GM21619 (cell line): ENCODE measurements around the gene PSMB9.
"Not testable (repeated sequence)": the region's sequence is repeated elsewhere in the genome, so short reads cannot be mapped to it uniquely, and the experiment has no call there.

Experiments used
- ATAC-seq: cut with Tn5 transposase; IDR thresholded peaks from one replicate; pipeline ENCODE4 v1.9.1; 2021; ENCODE audit not compliant: unreplicated experiment

Gene PSMB9

GRCh38 chr6:32853541-32854375 lies at the start of gene PSMB9, which contains the start of gene TAP1:
PSMB9 (plus strand) TSS chr6:32854192; CDS start chr6:32854230, 38 bp downstream.
TAP1 (minus strand) TSS chr6:32853704; CDS start chr6:32853636, 68 bp downstream.
- ATAC-seq, result peak; percentile 69

- not testable (repeated sequence) for ATAC-seq
These were observed 48.6 kb upstream of the PSMB9 start for GRCh38 chr6:32805404-32805803.

DNA sequence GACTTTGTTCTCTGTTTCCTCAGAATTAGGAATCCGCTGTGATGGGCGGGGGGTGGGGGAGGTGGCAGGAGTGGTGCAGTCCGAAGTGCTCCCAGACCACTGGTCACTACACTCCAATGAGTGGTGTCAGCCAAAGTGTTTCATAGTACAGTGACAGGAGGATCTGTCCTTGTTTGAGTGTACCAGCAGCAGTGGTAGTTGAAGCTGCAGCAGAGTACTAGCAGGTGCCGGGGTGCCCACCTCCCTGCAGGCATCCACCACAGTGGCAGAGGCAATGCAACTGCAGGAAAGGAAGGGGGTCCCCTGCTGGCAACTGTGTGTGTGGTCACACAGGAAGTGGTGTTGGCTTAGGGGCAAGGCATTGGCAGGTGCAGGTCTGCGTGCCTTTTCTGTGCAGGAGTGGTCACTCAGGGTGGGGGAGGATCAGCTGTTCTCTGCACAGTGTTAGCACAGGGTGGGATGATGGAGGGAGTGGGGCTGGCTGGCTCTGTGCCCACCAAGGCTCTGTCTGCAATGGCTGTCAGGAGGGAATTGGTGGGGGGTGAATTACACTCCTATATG lies 46.9 kb upstream of the PSMB9 start:
- no peak for ATAC-seq

GRCh38 chr6:32809171-32809570 lies 44.8 kb upstream of the PSMB9 start:
- no peak for ATAC-seq

GRCh38 chr6:32814145-32814544 lies 39.8 kb upstream of the PSMB9 start:
- ATAC-seq, result no peak

DNA sequence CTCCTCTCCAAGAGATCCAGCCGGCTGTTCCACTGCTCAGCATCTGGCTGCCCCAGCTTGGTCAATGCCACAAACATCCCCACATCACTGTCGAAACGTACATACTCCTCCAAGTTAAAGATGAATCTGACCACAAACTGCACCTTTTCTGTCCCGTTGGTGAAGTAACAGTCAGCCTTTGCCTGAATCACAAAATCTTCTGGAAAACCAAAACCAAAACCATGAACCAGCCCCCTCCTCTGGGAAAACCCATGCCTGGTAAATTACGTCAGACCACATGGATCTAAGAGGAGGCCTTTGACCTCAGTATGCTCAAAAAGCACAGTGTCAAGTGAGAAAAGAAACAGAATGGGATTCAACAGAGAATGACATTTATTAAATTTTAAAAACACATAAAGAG lies 38.9 kb upstream of the PSMB9 start:
- ATAC-seq, result no peak

DNA sequence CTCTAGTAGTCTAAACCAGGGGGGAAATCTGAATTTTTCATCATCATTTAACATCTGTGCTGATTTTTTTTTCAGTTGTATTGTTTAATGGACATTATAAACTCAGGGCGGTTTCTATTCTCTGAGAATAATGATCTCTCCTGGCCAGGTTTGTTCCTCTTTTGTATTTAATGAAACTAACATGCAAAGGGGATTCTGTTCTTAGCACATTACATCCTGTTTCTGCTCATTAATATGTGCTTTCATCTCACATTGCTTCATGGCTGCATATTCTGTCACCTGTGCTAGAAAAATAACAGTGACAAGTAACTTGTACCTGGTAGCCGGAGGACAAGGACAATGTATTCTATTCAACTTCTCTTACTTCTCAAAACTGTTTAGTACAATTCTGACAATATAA lies 38.0 kb upstream of the PSMB9 start:
- peak; percentile 70 for ATAC-seq

- ATAC-seq, result no peak
These were observed 37.2 kb upstream of the PSMB9 start, which contains the start of gene HLA-DOB for GRCh38 chr6:32816746-32817204. HLA-DOB (minus strand) TSS chr6:32817002; CDS start chr6:32816951, 51 bp downstream.

DNA sequence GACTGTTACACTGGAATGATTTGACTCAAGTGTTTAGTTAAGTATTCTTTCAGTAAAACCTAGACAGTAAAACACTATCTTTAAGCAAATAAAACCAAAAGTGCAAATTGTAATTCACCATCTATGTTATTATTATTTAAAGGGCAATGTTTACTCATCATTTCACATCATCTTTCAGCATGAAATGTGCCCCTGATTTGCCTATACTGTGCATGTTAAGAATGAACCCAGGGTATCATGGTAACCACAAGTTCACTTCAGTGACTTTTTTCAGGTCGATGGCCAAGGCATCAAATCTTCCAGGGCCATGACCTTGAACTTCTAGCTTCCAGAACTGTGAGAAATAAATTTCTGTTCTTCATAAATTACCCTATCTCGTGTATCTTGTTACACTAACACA lies 35.1 kb upstream of the PSMB9 start:
- no peak for ATAC-seq

DNA sequence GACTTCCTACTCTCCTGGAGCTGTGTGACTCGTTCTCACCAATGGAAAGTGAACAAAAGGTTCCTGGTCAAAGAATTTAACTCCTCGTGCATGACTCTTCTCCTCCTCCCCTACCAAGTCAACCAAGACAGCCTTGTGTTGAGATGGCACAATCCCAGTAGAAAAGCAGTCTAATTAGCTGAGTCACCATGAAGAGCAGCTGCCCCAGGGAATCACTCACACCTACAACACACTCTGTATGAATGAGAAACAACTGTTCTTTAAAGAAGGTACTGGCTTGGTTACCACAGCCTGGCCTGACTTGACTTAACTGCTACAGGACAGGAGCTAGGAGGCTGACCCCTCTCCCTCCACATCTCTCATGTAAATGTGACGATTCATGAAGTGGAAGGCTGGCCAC lies 34.3 kb upstream of the PSMB9 start:
- ATAC-seq, result no peak

DNA sequence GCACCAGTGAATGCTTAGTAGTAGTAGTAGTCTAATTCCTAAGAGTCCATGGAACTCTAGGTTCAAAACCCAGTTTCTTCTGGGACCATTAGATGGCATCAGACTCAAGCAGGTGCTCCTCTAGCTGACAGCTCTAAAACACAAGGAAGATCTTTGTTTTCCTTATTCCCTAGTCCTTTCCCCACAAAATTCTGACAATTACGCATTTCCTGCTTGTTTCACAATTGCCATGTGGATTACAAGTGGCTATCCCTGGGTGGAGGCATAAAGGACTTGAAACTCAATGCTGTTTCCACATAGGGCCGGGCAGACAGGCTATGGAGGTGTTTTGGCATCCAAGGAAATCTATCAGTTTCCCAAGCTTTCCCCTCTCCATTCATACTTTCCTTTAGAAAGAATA lies 28.0 kb upstream of the PSMB9 start:
- no peak for ATAC-seq

DNA sequence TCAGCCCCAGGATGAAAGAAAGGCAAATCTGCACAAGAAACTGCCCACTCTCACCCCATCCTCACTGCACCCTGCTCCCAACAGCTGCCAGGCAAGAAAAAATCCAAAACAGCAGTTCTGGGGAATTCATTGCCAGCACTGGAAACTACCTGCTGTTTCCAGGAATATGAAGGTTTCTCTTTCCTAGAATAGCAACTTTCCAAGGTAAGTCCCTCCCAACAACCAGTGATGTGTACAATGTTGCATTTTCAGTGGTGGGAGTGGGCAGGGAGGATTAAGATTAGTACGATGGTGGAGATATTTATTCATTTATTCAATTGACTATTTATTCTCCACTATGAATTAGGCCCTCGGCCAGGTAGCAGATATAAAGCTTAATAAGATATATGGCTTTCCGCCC lies 27.0 kb upstream of the PSMB9 start:
- ATAC-seq, result no peak

GRCh38 chr6:32829495-32829894 lies 24.5 kb upstream of the PSMB9 start:
- ATAC-seq, result no peak

GRCh38 chr6:32830017-32830416 lies 24.0 kb upstream of the PSMB9 start:
- ATAC-seq, result no peak

DNA sequence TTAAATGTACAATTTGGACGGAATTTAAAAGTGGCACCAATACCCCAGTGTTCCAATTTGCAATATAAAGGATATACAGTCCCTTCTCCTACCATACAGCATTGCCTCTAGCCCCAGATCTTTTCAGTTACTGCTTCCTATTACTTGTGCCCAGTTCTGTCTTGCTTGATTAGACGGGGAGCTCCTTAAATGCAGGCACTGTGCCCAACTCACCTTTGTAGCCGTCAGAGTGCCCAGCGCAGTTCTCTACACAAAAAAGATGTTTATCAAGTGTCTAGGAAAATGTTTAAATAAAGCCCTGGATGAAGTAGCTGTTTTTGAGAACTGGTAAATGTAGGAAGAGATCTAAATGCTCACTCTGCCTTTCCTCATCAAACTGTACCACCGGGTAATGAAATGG lies 23.1 kb upstream of the PSMB9 start:
- no peak for ATAC-seq

DNA sequence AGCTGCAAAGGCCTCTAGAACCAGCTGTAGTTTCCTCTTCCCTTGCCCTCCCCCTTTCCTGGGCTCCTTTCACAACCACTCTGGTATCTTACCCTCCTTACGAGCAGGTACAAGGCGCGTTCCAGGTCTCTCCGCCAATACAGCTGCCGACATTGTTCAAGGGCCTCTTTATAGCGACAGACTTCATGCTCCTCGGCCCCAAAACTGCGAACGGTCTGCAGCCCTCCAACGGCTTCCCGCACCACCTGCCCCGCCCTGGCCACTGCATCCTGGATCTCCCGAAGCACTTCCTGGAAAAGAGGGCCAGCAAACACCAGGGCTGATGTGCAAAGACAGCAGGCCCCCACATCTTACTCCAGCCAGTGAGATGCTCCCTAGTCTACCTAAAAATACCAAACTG lies 21.5 kb upstream of the PSMB9 start:
- no peak for ATAC-seq

- ATAC-seq, result no peak
These were observed 20.3 kb upstream of the PSMB9 start for GRCh38 chr6:32833664-32834063.

GRCh38 chr6:32835167-32835893 lies 18.7 kb upstream of the PSMB9 start:
- no peak for ATAC-seq

DNA sequence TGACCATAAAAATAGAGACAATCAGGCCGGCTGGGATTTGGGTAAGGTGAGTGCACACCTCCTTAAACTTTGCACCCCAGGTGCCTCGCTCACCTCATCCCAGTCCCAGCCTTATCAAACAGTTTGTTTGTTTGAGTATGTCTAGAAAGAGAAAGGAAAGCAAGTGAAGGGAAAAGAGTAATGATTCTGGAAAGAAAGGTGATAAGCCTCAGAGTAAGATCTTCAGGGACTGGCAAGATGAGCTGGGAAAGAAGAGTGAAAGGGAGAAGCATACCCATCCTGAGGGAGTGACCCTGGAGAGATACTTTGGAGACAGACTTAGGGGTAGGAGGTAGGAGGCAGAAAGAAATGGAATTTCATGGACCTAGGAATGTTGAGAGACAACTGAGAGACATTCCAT lies 17.1 kb upstream of the PSMB9 start:
- ATAC-seq, result no peak

- ATAC-seq, result no peak
These were observed 16.3 kb upstream of the PSMB9 start for GRCh38 chr6:32837651-32838113.

DNA sequence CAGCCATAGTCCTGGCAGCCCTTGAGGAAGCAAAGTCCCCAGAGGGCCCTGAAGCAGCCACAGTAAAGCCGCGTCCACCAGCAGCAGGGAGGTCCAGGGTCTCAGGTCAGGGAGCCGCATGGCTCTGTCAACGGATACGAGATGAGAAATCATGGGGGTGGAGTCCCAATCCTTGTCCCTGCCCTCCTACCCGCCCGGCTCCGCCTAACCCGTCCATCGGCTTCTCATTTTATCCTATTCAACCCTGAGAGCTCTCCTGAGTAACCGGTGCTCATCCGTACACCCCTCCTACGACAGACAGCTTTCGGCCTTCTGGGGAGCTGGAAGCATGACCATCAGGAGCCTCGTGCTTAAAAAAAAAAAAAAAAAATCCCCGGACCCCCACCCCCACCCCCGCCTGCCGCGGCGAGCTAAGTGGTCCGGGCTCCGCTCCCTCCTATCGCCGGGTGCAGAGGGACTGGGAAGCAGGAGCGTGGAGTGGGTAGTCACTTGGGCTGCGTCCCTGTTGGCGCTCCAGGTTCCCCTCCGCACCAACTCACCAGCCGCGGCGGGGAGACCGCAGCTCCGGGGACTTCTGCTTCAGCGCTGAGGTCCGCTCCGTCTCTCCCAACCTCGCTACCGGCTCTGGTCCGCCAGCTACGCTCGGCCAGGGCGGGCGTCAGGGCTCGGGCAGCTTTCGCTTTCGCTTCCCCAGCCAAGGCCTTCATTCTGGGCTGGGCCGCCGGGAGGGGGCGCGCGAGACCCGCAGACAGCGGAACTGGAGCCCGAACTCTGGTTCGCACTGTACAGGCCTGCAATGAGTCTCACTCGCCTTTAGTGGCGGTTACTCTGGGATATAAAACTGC lies 15.7 kb upstream of the PSMB9 start, which contains the start of gene TAP2:
TSS of gene TAP2 (minus strand) at position 626 of the 845 bp plus-strand sequence. CDS start at position 120, 506 bp downstream.
- ATAC-seq, result peak; percentile 69
